KOPT-K1 (cell line): Measurements from ENCODE around the gene BTAF1.

Experiments
- H3K27ac ChIP-seq: fragments of 200-600 bp; sonication (generic); 2 replicates; pipeline ENCODE4 v1.5.1; 2016; ENCODE audit warnings: antibody characterized with exemption, mild to moderate bottlenecking, low read depth, low read length; ENCODE audit not compliant: poor library complexity, severe bottlenecking
- H3K36me3 ChIP-seq: fragments of 200-600 bp; sonication (generic); 2 replicates; pipeline ENCODE4 v1.5.1; 2017; ENCODE audit warnings: antibody characterized with exemption, mild to moderate bottlenecking, low read length, moderate library complexity; ENCODE audit not compliant: insufficient read depth
- H3K9me3 ChIP-seq: fragments of 200-600 bp; sonication (generic); 2 replicates; pipeline ENCODE4 v1.5.1; 2017; ENCODE audit warnings: antibody characterized with exemption, low read length, mild to moderate bottlenecking; ENCODE audit not compliant: insufficient read depth, poor library complexity, severe bottlenecking

BTAF1 gene

DNA sequence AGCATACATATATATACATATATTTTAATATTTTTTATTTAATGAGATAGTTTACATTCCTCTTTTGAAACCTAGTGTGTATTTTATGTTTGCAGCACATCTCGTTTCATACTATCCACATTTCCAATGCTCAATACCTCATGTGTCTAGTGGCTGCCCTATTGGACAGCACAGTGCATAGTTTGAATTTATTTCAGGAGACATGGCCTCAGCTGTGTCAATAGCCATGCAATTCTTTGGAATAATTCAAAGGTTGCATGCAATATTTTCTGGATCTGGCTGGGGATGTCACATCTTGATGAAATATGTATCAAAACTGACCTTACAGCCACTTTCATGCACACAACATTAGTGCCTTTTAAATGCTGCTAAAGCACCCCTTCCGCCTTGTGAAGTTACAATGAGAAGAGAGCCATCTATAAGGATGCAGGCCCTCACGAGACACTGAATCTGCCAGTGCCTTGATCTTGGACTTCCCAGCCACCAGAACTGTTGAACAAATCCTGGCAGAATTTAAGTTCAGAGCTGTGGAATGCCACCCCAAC is 27.3 kb upstream of the BTAF1 start:
- H3K27ac ChIP-seq, result no peak overlapping the region
- no peaks in the 10 kb centered on the region for H3K9me3 ChIP-seq
- no peaks in the 10 kb centered on the region for H3K36me3 ChIP-seq

DNA sequence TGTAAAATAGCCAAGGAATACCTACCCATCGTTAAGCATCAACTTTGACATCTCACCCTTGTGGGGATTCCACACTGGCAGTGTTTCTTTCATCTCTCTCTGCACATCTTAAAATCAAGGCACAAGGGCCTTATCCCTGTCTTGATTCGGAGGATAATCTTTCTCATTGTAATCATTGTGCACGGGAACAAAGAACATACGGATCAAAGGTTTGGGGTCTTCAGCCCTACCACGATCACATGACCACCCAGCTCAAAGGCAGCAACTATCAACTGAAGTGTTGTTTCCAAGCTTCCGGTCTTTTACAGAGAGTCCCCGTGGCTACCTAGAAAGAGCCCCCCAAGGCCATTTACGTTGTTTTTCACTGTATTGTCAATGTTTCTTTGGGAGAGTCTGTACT is 26.1 kb upstream of the BTAF1 start:
- no peak overlapping the region for H3K27ac ChIP-seq
- H3K9me3 ChIP-seq, result no peaks in the 10 kb centered on the region
- no peaks in the 10 kb centered on the region for H3K36me3 ChIP-seq

DNA sequence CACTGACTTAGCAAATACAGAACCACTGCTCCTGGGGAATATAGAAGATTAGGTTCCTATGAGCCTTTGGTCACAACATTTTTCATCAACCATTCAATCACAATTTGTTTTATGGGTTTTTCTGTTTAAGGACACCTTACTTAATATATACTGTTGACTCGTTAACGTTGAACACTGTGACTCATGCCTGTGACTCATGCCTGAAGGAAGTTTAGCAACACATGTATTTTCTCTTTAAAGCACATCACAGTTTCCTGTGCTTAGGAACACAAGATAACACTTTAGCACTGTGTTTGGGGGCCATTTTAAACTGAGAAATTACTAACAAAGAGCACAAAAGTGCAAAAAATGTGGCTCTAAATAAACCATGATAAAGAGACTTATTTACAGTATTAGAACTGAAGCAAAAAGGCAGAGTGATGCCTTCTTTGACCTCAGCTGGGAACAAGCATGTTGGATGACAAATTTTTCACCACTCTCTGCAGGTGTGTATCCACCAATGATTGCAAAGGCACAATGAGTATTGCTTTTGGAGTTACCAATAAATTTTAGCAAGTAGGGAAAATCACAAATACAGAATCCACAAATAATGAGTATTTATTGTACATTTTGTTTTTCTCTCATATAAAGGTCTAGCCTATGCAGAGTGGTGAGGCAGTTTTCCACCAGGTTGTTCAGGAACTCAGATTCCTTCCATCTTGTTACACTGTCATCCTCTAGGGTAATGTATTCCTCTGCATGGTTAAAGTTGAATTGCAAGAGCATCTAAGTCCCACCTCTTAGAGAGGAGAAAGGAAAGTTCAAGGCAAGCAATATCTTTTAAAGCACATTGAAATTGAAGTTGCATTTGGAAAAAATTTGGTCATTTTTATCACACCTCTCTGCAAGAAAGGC is 21.5 kb upstream of the BTAF1 start:
- Histone ChIP-seq H3K27ac (no peak overlapping the region), H3K9me3 (no peaks in the 10 kb centered on the region), H3K36me3 (no peaks in the 10 kb centered on the region)

DNA sequence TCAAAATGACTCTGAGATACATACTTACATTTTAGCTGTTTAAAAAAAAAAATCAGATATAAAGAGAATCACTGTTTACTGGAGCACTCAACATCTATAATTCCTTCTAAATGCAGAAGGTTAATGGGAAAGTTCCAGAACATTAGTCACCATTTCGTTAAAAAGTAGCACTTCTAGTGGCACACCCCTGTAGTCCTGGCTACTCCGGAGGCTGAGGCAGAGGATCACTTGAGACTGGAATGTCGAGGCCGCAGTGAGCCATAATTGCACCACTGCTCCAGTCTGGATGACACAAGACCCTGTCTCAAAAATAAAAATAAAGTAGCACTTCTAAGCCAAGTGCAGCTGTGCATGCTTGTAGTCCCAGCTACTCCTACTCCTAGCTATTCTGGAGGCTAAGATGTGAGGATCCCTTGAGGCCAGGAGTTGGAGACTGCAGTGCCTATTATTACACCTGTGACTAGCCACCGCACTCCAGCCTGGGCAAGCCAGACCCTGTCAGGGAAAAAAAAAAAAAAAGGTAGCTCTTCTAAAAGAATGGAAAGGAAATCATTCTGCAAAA is 16.5 kb upstream of the BTAF1 start:
- no peak overlapping the region for H3K27ac ChIP-seq
- no peaks in the 10 kb centered on the region for H3K9me3 ChIP-seq
- H3K36me3 ChIP-seq, result no peaks in the 10 kb centered on the region

DNA sequence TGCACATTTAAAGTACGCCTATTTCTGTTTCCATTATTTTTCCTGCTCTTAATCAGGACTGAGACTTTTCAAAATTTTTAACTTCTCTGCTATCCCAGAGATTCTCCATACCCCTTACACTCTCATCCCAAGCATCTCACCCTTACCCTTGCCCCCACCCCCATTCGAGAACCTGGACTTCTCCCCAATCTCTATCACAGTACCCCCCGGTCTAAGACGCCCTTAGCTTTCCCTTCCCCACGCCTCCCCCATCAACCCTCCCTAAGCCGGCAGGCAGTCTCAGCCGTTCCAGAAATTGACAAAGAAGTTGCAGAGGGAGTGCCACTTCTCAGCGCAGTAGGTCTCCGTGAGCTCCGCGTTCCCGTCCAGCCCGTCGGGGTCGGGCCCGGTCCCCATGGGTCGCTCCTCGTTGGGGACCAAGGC is 15.6 kb upstream of the BTAF1 start:
- H3K27ac ChIP-seq, result peak overlapping the region; percentile 38

DNA sequence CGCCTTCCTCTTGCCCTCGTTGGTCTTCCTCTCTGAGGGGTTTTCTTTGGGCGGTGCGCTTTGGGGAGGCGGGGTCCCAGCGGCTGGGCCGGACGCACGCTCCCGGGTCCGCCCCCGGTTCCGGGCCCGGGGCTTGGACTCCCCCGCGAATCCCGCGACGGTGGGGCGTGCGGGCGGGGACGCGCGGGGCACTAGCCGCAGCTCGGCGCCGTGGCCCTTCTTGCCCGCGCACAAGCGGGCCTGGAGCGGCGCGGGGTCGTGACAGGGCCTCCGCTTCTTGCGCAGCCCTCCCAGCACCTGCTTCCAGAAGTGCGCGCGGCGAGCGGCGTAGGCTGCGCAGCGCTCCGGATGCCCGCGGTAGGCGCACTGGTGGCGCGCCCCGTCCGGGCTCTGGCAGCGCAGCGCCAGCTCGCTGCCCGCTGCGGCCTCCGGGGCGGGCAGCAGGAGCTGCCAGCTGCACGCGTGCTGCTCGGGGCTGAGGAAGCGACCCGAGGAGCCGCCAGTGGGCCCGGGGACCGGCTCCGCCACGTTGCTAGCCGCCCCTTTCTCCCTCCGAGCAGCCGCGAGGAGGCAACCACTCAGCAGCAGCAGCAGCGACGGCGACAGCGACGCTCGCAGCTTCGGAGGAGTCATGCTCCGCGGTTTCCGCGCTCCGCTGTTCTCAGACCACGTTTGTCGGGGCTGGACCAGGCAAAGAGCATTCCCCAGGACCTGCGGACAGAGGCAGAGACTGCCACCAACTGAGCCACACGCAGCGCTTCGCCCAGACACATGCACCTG is 15.0 kb upstream of the BTAF1 start:
- Histone ChIP-seq H3K9me3 (no peaks in the 10 kb centered on the region), H3K27ac (peak overlapping the region; percentile 38), H3K36me3 (no peaks in the 10 kb centered on the region)

More for the DNA sequence above, 15.6 kb upstream of the BTAF1 start:
- Histone ChIP-seq H3K9me3 (no peaks in the 10 kb centered on the region), H3K36me3 (no peaks in the 10 kb centered on the region)

DNA sequence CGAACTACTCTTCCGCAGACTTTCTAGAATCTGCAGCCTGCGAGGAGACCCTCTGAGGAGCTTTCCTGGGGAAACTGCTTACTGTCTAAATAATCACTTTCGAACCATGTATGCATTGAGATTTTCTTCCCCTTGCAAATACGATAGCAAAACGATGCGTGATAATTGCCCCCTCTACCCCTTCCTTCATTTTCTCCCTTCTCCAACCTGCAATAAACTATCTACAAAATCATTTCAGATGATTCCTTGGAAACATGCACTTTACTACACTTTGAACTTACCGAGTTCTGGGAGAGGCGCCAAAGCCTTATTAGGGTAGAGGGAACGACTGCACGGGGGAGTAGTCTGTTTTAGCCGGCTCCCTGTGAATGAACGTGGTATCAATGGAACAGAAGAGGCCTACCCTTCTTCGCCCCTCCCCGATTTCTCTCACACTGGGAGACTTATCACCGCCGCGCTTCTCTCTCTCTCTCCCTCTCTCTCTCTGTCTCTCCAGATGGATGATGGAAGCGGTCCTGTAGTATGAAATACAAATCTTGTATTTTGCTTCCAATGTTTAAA is 14.4 kb upstream of the BTAF1 start, which contains the start of gene FGFBP3:
Gene FGFBP3, minus strand, starts transcription at position 370 of the 561 bp plus-strand sequence. CDS start 517 bp downstream, outside the sequence.
- H3K9me3 ChIP-seq, result no peaks in the 10 kb centered on the region
- no peaks in the 10 kb centered on the region for H3K36me3 ChIP-seq
- peak within 1 kb of the TSS; percentile 38 for H3K27ac ChIP-seq

DNA sequence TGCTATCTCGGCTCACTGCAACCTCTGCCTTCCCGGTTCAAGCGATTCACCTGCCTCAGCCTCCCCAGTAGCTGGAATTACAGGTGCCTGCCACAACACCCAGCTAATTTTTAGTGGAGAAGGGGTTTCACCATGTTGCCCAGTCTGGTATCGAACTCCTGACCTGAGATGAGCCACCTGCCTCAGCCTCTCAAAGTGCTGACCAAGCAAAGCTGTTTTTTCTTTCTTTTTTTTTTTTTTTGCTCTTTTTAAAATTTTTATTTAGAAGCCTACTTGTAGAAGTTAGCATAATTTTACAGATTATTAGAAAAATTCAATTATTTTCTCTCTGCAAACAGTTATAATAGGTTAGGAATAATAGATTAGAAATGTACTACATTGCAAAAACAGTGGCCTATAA is 13.1 kb upstream of the BTAF1 start:
- Histone ChIP-seq H3K27ac (no peak overlapping the region), H3K36me3 (no peaks in the 10 kb centered on the region), H3K9me3 (no peaks in the 10 kb centered on the region)

DNA sequence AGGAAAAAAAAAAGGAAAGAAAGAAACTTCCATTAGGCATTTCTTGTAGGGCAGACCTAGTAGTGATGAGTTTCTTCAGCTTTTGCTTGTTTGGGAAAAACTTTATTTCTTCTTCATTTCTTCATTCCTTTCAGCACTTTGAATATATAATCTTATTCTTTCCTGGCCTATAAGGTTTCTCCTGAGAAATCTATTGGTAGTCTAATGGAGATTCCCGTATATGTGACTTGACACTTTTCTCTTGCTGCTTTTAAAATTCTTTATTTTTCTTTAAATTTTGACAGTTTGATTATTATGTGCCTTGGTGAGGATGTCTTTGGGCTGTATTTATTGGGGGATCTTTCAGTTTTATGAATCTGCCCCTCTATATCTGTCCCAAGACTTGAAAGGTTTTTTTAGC is 3.9 kb upstream of the BTAF1 start:
- no peaks in the 10 kb centered on the region for H3K36me3 ChIP-seq
- H3K9me3 ChIP-seq, result peaks cover 6% of the 10 kb centered on the region
- no peak overlapping the region for H3K27ac ChIP-seq

DNA sequence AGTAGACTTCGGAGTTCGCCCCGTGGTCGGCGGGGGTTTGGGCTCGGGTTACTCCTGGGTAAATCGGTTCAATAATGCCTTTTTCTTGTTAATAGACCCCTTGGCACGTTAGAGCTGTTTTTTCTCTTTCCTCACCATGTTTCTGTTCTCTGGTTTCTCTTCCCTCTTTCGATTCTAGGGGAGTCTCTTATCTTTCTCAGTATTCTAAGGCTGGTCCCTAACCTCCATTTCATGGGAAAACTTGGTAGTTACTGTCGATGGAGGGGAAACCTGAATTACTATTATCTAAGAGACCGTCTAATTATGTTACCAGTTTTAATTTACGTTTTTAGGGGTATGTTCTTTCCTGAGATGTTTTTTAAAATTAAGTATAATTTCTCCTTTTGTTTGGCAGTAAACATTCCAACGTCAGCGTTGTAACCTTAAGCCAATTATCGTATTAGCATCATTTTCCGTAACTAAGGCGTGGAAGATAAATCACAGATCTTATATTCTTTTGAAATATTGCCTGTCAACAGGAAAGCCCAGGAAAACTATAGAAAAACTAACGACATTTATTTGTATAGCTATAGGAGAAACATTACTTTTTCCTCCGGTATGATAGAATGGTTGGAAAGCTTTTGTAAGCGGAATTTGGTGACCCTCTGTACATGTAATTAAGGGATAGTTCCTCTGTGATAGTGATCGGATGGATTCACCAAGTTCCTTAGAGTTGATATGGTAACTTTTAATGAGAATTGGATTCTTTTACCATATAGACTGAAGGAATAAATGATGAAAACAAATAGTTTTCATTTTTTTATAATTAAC is 847 bp downstream of the BTAF1 start:
- H3K36me3 ChIP-seq, result peaks cover 28% of the 10 kb centered on the region
- peak overlapping the region; percentile 84 for H3K27ac ChIP-seq
- H3K9me3 ChIP-seq, result peaks cover 4% of the 10 kb centered on the region

DNA sequence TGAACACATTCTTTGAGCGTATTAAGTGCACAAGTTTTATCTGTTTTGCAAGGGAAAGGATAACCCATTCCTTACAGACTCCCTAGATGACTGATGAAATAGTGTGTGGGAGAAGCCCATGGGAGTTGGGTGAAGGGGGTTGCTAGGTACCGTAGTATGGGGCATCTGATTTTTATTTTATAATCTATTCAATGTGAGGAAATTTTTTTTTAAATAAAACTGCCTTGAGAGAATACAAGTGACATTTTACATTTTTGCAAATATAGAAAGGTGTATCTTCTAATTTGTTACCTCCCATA is 1.4 kb downstream of the BTAF1 start:
- H3K36me3 ChIP-seq, result peaks cover 28% of the 10 kb centered on the region
- H3K9me3 ChIP-seq, result no peaks in the 10 kb centered on the region
- H3K27ac ChIP-seq, result no peak overlapping the region

DNA sequence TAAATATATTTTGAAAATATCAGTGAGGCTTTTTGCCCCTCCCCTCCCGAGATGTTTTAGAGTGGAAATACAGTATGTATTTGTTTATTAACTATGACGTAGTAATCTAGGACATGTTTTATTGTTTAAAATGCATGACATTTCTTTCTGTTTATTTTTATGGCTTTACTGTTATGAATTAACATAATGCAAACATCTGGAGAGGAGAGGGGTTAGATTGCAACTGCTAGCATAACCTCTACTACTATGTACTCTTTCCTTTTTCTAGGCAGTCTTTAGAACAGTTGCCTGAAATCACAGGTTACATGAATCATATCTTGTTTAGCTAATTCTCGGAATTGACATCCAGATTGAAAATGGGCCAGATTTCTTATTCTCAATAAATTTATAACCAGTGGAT is 7.4 kb downstream of the BTAF1 start:
- H3K36me3 ChIP-seq, result peaks cover 81% of the 10 kb centered on the region
- H3K9me3 ChIP-seq, result no peaks in the 10 kb centered on the region
- H3K27ac ChIP-seq, result no peak overlapping the region

DNA sequence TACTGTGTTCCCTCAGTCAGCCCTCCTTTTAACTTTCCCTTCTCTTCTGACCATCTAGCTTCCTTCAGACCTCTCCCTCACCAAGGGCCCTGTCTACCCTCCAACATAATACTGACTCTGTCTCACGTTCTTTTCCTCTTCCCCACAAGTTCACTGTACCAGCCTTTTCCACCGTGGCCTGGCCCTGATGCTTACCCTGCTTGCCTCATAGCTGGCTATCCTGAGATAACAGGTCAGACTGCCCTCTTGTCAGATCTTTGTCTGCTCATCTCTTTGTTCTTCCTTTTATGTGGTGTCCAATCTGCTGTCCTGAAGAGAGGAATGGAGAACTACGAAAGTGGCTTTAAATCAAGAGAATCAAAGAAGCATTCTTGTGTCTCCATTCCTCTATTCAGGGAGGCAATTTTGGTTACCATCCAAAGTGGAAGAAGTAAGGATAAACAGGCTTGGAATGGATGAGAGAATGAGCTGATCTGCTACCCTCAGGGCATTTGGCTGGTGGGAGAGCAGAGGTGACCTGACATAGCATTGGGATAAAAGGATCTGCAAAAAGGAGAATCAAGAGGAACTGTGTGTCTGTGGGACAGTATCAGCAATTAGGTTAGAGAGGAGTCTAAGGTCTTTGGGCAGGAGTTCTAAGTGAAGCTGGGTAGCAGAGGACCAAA is 8.1 kb downstream of the BTAF1 start:
- H3K9me3 ChIP-seq, result no peaks in the 10 kb centered on the region
- H3K36me3 ChIP-seq, result peaks cover 81% of the 10 kb centered on the region
- no peak overlapping the region for H3K27ac ChIP-seq

DNA sequence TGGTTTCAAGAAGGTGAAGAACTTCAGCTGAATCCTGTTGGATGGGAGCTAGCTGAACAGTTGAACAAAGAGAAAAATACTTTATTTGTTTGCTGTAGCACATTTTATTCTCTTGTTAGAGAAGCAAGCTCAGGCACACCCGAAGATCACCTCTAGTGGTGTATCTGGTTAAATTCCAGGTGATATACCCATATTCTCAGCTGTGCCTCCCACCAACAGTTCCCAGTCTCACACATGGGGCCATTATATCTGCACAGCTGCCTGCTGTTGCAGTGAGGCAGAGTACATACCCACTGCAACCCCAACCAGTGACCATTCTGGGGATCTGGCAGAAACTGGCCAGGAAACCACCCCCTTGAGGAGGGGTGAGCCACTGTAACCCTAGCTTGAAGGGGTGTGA is 9.2 kb downstream of the BTAF1 start:
- no peaks in the 10 kb centered on the region for H3K9me3 ChIP-seq
- H3K27ac ChIP-seq, result no peak overlapping the region
- peaks cover 83% of the 10 kb centered on the region for H3K36me3 ChIP-seq
